SK-N-SH (cell line): ENCODE results near the gene DCD. TPM values are rescaled to one million over a fixed set of nuclear protein-coding genes. Genes with fewer than 3 reads are reported as not detected.

Experiments used
- CTCF ChIA-PET: fragments of 300-600, 350-600 bp; formaldehyde crosslinking; extraction: SDS; loops from one replicate; lab custom pipeline; 2021; lab: Yijun Ruan, JAX
- POLR2A ChIA-PET: fragments of 350-600 bp; sonication (Branson Sonifier 250); formaldehyde crosslinking; extraction: SDS; loops from one replicate; lab custom pipeline; 2020; ENCODE audit warnings: antibody characterized with exemption, inconsistent platforms; lab: Yijun Ruan, JAX
- DNase-seq: peaks from one replicate; pipeline ENCODE4 v3.0.0; 2012
- H2AFZ ChIP-seq: fragments of 200-600 bp; sonication (generic); 2 replicates; pipeline ENCODE4 v1.8.1; 2016; ENCODE audit warnings: antibody characterized with exemption, mild to moderate bottlenecking, low read depth
- H3F3A ChIP-seq: fragments of 200-600 bp; sonication (generic); replicated peaks from 2 replicates; pipeline ENCODE3; 2016; ENCODE audit warnings: antibody characterized with exemption, mild to moderate bottlenecking; ENCODE audit not compliant: insufficient read depth
- H3K27ac ChIP-seq, 2 experiments: fragments of 200-500 bp in 1 of 2; fragments of 200-600 bp in 1 of 2; sonication (Bioruptor generic) in 1 of 2; sonication (generic), shearing (Covaris generic) in 1 of 2; 2 replicates each; pipeline versions ENCODE4 v1.5.1 to v1.6.1; 2014 to 2016; ENCODE audit warnings: low read depth in 2 of 2, inconsistent platforms in 1 of 2, low read length in 1 of 2, mild to moderate bottlenecking in 1 of 2, mixed read lengths in 1 of 2
- H3K27me3 ChIP-seq: fragments of 200-600 bp; sonication (generic), shearing (Covaris generic); 2 replicates; pipeline ENCODE4 v1.6.1; 2016; ENCODE audit warnings: mixed run types; ENCODE audit not compliant: insufficient read depth
- H3K36me3 ChIP-seq, 2 experiments: fragments of 200-500 bp in 1 of 2; fragments of 200-600 bp in 1 of 2; sonication (Bioruptor generic) in 1 of 2; sonication (generic) in 1 of 2; replicated peaks in 1 of 2; 2 replicates each; pipeline versions ENCODE3 to v1.5.1; 2014 to 2016; ENCODE audit warnings: low read length in 1 of 2, mild to moderate bottlenecking in 1 of 2; ENCODE audit not compliant: insufficient read depth in 2 of 2, control insufficient read depth in 1 of 2
- H3K4me1 ChIP-seq, 2 experiments: fragments of 200-500 bp in 1 of 2; fragments of 200-600 bp in 1 of 2; sonication (Bioruptor generic) in 1 of 2; sonication (generic), shearing (Covaris generic) in 1 of 2; 2 replicates each; pipeline versions ENCODE4 v1.5.1 to v1.6.1; 2014 to 2016; ENCODE audit warnings: low read depth in 1 of 2, low read length in 1 of 2, mixed run types in 1 of 2; ENCODE audit not compliant: insufficient read depth in 2 of 2, control insufficient read depth in 1 of 2
- H3K4me2 ChIP-seq: fragments of 200-600 bp; sonication (generic), shearing (Covaris generic); 2 replicates; pipeline ENCODE4 v1.6.1; 2017; ENCODE audit warnings: mixed run types
- H3K4me3 ChIP-seq, 2 experiments: fragments of 200-500 bp in 1 of 2; fragments of 200-600 bp in 1 of 2; sonication (Bioruptor generic) in 1 of 2; sonication (generic), shearing (Covaris generic) in 1 of 2; 2 replicates each; pipeline versions ENCODE4 v1.5.1 to v1.8.1; 2014 to 2016; ENCODE audit warnings: low read depth in 2 of 2, inconsistent platforms in 1 of 2, low read length in 1 of 2, mild to moderate bottlenecking in 1 of 2, mixed read lengths in 1 of 2, moderate library complexity in 1 of 2
- H3K79me2 ChIP-seq: fragments of 200-600 bp; sonication (generic); 2 replicates; pipeline ENCODE4 v1.8.1; 2017; ENCODE audit warnings: mild to moderate bottlenecking; ENCODE audit not compliant: insufficient read depth
- H3K9ac ChIP-seq: fragments of 200-600 bp; sonication (generic); 2 replicates; pipeline ENCODE4 v1.6.1; 2017; ENCODE audit warnings: mixed run types
- H3K9me2 ChIP-seq: fragments of 200-600 bp; sonication (generic); 2 replicates; pipeline ENCODE4 v1.6.1; 2017; ENCODE audit warnings: mixed run types
- H3K9me3 ChIP-seq: fragments of 200-600 bp; sonication (generic); 2 replicates; pipeline ENCODE4 v1.6.1; 2017; ENCODE audit warnings: mixed run types, mild to moderate bottlenecking, moderate library complexity
- H4K20me1 ChIP-seq: fragments of 200-600 bp; sonication (generic); 2 replicates; pipeline ENCODE4 v1.6.1; 2017; ENCODE audit warnings: mild to moderate bottlenecking, mixed run types; ENCODE audit not compliant: insufficient read depth
- CTCF ChIP-seq: fragments of 200-600 bp; sonication (generic); IDR thresholded peaks from 2 replicates; pipeline ENCODE4 v1.6.1; 2017; ENCODE audit warnings: antibody characterized with exemption, mild to moderate bottlenecking, moderate library complexity
- EP300 ChIP-seq, 2 experiments: IDR thresholded peaks; 2 replicates each; pipeline versions ENCODE4 v1.4.0 to v1.6.1; 2012; ENCODE audit warnings: borderline replicate concordance in 1 of 2, low read depth in 1 of 2, low read length in 1 of 2
- GABPA ChIP-seq: IDR thresholded peaks from 2 replicates; pipeline ENCODE4 v1.4.0; 2012; ENCODE audit warnings: low read depth, mild to moderate bottlenecking
- GATA2 ChIP-seq: sonication (generic); formaldehyde crosslinking; IDR thresholded peaks from 2 replicates; pipeline ENCODE4 v1.5.0; 2020; ENCODE audit warnings: mild to moderate bottlenecking, missing genetic modification reagents
- IRF3 ChIP-seq: fragments of 150-350 bp; IDR thresholded peaks from 2 replicates; pipeline ENCODE4 v1.6.1; 2016; ENCODE audit warnings: mild to moderate bottlenecking, low read depth, low read length
- RAD21 ChIP-seq: IDR thresholded peaks from 2 replicates; pipeline ENCODE4 v1.6.1; 2012; ENCODE audit warnings: mild to moderate bottlenecking, low read length
- REST ChIP-seq: IDR thresholded peaks from 2 replicates; pipeline ENCODE4 v1.6.1; 2012; ENCODE audit warnings: mild to moderate bottlenecking, low read depth, low read length, moderate library complexity
- RFX5 ChIP-seq: IDR thresholded peaks from 2 replicates; pipeline ENCODE4 v1.6.1; 2012; ENCODE audit warnings: mild to moderate bottlenecking, improper control_type of control experiment, low read length
- RXRA ChIP-seq: IDR thresholded peaks from 2 replicates; pipeline ENCODE4 v1.4.0; 2012; ENCODE audit warnings: low read depth, mild to moderate bottlenecking, borderline replicate concordance
- SMC3 ChIP-seq: IDR thresholded peaks from 2 replicates; pipeline ENCODE4 v1.6.1; 2012; ENCODE audit warnings: low read depth, low read length, improper control_type of control experiment
- TAF1 ChIP-seq: IDR thresholded peaks from 2 replicates; pipeline ENCODE4 v1.6.1; 2012; ENCODE audit warnings: low read depth, mild to moderate bottlenecking, low read length, moderate library complexity, borderline replicate concordance
- TCF12 ChIP-seq: IDR thresholded peaks from 2 replicates; pipeline ENCODE4 v1.4.0; 2012
- ZBTB33 ChIP-seq: IDR thresholded peaks from 2 replicates; pipeline ENCODE4 v1.4.0; 2012; ENCODE audit warnings: low read depth, borderline replicate concordance
- WGBS: methylation state at CpG from one replicate; pipeline ENCODE4 v1.1.6; 2017; ENCODE audit warnings: low lambda C conversion rate; 5-methylcytosine and 5-hydroxymethylcytosine counted together
- polyA plus RNA-seq, 3 experiments: library from polyadenylated mRNA; depleted of rRNA; stranded (reverse); fragments of >200 nt; gene quantifications; 2 replicates each; pipeline ENCODE4 v1.2.3, GENCODE V29; 2012

Gene DCD
- polyA plus RNA-seq, 1 of the 3 experiments (the other 2 are of a cell fraction) = not detected

- no peak overlapping the region for H3K9ac ChIP-seq
- H3K27ac ChIP-seq = no peak overlapping the region
- no peaks in the 10 kb centered on the region for H3K9me2 ChIP-seq
- no peak overlapping the region for H3K4me3 ChIP-seq
- ChIA-PET POLR2A (no interaction called here), CTCF (interaction anchor here (0.7 to 1.2 kb wide), 6 partner anchors 10 to 223 kb away, joined by 3 read pairs; no protein-coding TSS in a partner anchor)
- H3K9me3 ChIP-seq = no peaks in the 10 kb centered on the region
- H3K27me3 ChIP-seq = peaks cover 10% of the 10 kb centered on the region; the same call in 1 of the 2 replicates
- H2AFZ ChIP-seq = no peak overlapping the region
- H3K4me1 ChIP-seq = peaks cover 0 to 10% of the 10 kb centered on the region in 2 experiments; a peak in 1 of 4 replicates
- no peak overlapping the region for H3K4me2 ChIP-seq
- no peaks in the 10 kb centered on the region for H4K20me1 ChIP-seq
- H3K79me2 ChIP-seq = no peaks in the 10 kb centered on the region
- DNase-seq = no peak
- no peaks in the 10 kb centered on the region for H3F3A ChIP-seq
- no peaks in the 10 kb centered on the region for H3K36me3 ChIP-seq
- TF ChIP-seq CTCF (peak; percentile 47; the same call in 1 of the 2 replicates), RAD21 (no peak)
Measured at GRCh38 chr12:54622463-54623183, 25.5 kb downstream of the DCD start.

- no peak overlapping the region for H3K27ac ChIP-seq
- no peaks in the 10 kb centered on the region for H3K79me2 ChIP-seq
- H3K9ac ChIP-seq = no peak overlapping the region
- no peaks in the 10 kb centered on the region for H3K36me3 ChIP-seq
- no peaks in the 10 kb centered on the region for H3F3A ChIP-seq
- no peak overlapping the region for H2AFZ ChIP-seq
- peaks cover 11% of the 10 kb centered on the region; the same call in 1 of the 2 replicates for H3K27me3 ChIP-seq
- H4K20me1 ChIP-seq = no peaks in the 10 kb centered on the region
- ChIA-PET POLR2A (no interaction called here), CTCF (no interaction called here)
- no peaks in the 10 kb centered on the region for H3K4me1 ChIP-seq
- H3K9me3 ChIP-seq = no peaks in the 10 kb centered on the region
- no peak overlapping the region for H3K4me3 ChIP-seq
- DNase-seq = no peak
- no peak overlapping the region for H3K4me2 ChIP-seq
- WGBS = 2% methylated on average over 6 of the region's 6 CpGs
- H3K9me2 ChIP-seq = no peaks in the 10 kb centered on the region
- TF ChIP-seq GATA2 = no peak
- no peak for TF ChIP-seq TCF12
- TF ChIP-seq GABPA = no peak
- TF ChIP-seq TAF1 = no peak
- no peak for TF ChIP-seq CTCF
- TF ChIP-seq ZBTB33 = no peak
- TF ChIP-seq REST = no peak
- TF ChIP-seq RFX5 = no peak
- TF ChIP-seq RXRA = no peak
- no peak for TF ChIP-seq IRF3
- no peak for TF ChIP-seq SMC3
- TF ChIP-seq EP300 (IDR thresholded peaks at IDR 0.05; ENCODE audit: borderline replicate concordance in 1 of 2, low read depth in 1 of 2, low read length in 1 of 2) = no peak
Measured at GRCh38 chr12:54616933-54617680, 31.1 kb downstream of the DCD start.
